ENCODE measurements around the gene IP6K3.

Gene IP6K3

DNA sequence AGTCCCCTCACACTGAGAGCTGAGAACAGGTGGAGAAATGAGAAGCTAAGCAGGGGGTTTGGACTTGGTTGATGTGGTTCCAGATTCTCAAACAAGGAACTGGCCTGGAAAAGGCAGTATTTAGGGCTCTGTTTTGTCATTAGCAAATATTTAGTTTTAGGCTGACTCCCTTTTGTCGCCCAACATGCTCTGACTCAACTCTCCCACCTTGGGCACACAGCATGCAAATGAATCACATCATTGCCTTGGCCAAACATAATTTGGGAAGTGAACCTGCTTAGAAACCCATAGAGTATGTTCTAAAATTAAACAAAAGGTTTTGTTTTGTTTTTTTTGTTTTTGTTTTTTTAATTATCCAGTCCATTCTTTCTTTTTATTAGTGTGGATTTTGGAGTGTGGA, 25.7 kb downstream of the IP6K3 start:
- no peak for DNase-seq

DNA sequence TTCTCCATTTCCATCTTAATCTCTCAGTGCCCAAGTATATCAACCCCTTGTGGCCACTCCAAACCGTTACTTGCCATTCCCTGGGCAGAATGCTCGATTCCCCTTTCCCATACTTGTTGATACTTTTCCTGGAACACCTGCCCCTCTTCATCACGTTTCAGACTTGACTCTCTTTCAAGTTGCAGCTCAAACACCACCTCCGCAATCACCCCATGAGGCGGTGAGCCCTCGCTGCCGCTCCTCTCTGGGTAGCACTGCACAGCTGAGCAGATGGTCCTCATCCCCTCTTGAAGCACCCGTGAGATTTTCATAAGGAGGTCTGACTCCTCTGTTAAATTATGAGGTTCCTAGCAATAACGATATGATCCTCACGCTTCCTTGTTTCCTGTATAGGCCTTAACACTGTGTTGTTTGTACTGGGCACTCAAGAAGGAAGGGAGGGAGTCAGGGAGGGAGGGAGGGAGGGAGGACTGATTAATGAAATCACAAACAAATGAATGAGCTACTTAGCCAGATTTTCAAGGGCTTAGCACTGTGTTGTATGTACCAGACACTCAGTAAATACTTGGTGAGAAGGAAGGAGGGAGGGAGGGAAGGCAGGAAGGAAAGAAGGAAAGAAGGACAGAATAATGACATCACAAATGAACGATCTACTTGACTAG, 27.2 kb downstream of the IP6K3 start:
- no peak for DNase-seq

DNA sequence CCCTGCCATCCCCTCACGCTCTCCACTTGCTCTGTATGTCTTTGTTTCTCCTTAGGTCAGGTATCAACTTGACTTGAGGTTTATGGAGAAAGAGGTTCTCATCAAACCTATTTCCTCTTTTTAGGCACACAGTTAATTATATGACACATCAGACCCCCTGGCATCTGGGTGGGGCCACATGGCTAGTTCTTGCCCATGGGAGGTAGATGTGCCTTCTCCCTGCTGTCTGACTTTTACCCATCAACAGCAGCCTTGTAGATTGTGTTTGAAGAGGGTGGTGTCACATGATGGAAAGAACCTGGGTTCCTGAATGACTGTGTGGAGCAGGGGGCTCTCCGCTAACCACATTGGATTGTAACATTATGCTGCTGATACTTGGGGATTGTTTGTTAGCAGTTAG, 28.0 kb downstream of the IP6K3 start:
- DNase-seq = no peak

- no peak for DNase-seq
Measured at GRCh38 chr6:33717934-33718455, 28.7 kb downstream of the IP6K3 start.

DNA sequence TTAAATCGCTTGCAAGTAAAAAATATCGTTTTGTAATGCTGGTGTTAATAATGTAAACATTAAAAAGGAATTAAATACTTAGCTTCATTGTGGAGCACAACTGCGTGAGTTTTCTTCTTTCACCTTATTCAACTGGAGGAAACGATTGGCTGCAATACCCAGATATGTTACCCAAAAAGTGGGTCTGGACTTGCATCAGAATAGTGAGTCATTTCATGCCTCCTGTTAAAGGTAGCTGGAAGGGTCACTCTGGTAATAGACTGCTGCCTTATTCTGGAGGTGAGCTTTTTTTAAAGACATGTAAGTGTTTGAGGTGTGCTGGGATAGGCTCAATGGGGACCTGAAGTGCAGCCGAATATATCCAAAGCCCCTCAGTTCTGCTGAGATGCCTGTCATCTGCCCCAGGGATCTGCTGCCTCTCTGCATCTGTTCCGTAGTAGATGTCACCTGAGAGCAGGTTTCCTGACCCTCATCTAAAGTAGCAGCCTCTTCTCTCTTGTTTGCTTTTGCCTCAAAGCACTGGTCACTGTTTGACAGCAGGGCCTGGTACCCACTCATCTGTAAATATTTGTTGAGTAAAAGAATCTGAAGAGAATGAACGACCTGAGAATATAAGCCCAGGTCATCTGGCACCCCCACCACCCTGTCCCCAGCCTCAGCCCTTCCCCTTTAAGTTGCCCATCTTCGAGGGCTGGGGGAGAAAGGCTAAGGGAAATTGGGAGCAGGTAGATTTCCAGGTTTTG, 29.6 kb downstream of the IP6K3 start:
- no peak for DNase-seq

GRCh38 chr6:33716379-33716778, 30.3 kb downstream of the IP6K3 start:
- no peak for DNase-seq

- DNase-seq = no peak
Measured at GRCh38 chr6:33714385-33715040, 32.2 kb downstream of the IP6K3 start.

GRCh38 chr6:33713786-33714185, 32.9 kb downstream of the IP6K3 start:
- no peak for DNase-seq

- no peak for DNase-seq
Measured at GRCh38 chr6:33712914-33713313, 33.8 kb downstream of the IP6K3 start.

- DNase-seq = peak; percentile 40
Measured at GRCh38 chr6:33711140-33712129, 35.3 kb downstream of the IP6K3 start, which contains the start of gene UQCC2. Gene UQCC2 (minus strand): TSS chr6:33711700. CDS start chr6:33711686, 14 bp downstream.

GRCh38 chr6:33710296-33711121, 36.2 kb downstream of the IP6K3 start:
- DNase-seq = no peak

- DNase-seq = no peak
Measured at GRCh38 chr6:33709605-33710295, 37.0 kb downstream of the IP6K3 start.

DNA sequence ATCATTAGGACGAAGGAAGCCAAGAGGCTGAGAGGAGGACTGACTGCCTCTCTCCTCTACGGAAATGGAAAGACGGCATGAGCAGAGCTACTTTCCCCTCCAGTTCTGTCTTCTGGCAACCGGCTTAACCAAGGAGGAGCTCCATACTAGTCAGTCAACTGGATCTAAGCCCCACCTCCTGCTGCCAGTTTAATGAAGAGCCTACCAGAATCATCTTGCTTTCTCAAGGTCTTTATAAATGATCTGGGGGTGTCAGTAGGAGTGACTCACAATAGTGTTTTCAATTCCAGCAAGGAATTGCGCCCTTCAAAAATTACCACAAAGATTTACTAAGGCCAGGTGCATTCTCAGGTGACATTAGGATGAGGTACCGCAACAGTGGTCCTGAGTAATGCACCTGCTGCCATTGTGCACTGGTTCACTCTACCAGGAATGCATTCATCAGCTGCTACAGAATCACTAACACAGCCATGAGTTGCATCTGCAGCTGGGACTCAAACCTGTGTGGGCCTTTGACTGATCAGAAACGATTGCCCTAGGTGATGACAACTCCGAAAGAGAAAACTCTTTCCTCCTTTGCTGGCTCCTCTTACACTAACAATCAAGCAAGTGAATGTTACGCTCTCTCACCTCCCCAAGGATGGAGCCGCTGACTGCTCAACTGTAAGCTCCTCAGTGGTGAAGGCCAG, 38.0 kb downstream of the IP6K3 start:
- no peak for DNase-seq

GRCh38 chr6:33707771-33708170, 38.9 kb downstream of the IP6K3 start:
- DNase-seq = no peak

GRCh38 chr6:33705955-33706725, 40.6 kb downstream of the IP6K3 start:
- no peak for DNase-seq

GRCh38 chr6:33705268-33705885, 41.3 kb downstream of the IP6K3 start:
- no peak for DNase-seq

GRCh38 chr6:33704215-33705066, 42.3 kb downstream of the IP6K3 start:
- DNase-seq = no peak

All from SIG-M5 (cell line).